ENCODE results near the gene C19orf67.

Gene C19orf67

GRCh38 chr19:14106840-14107239 lies 21.3 kb upstream of the C19orf67 start:
- Histone ChIP-seq H3K27me3 (ENCODE audit: insufficient read depth, poor library complexity, severe bottlenecking) (no peaks in the 10 kb centered on the region), H3K4me3 (replicated peaks; ENCODE audit: insufficient read depth, low read length) (no peak overlapping the region), H3K27ac (replicated peaks) (no peak overlapping the region)
- TF ChIP-seq REST (IDR thresholded peaks at IDR 0.05; ENCODE audit: insufficient replicate concordance, low read depth): no peak
- TF ChIP-seq SPI1 (IDR thresholded peaks at IDR 0.05; ENCODE audit: borderline replicate concordance, low read depth): no peak
- TF ChIP-seq GABPA (IDR thresholded peaks at IDR 0.05; ENCODE audit: low read depth): no peak
- TF ChIP-seq POLR2AphosphoS5 (IDR thresholded peaks at IDR 0.05; ENCODE audit: low read depth): no peak
- TF ChIP-seq CTCF (IDR thresholded peaks at IDR 0.05; ENCODE audit: insufficient read depth, low read length): no peak
- no peak for DNase-seq (ENCODE audit: low read depth in 1 of 2, low spot score in 1 of 2)

GRCh38 chr19:14105680-14106079 lies 20.1 kb upstream of the C19orf67 start:
- TF ChIP-seq POLR2AphosphoS5 (IDR thresholded peaks at IDR 0.05; ENCODE audit: low read depth) (no peak), SPI1 (IDR thresholded peaks at IDR 0.05; ENCODE audit: borderline replicate concordance, low read depth) (no peak), REST (IDR thresholded peaks at IDR 0.05; ENCODE audit: insufficient replicate concordance, low read depth) (no peak), GABPA (IDR thresholded peaks at IDR 0.05; ENCODE audit: low read depth) (no peak), CTCF (IDR thresholded peaks at IDR 0.05; ENCODE audit: insufficient read depth, low read length) (no peak)
- DNase-seq (ENCODE audit: low read depth in 1 of 2, low spot score in 1 of 2): no peak
- no peak overlapping the region for H3K27ac ChIP-seq (replicated peaks)
- H3K4me3 ChIP-seq (replicated peaks; ENCODE audit: insufficient read depth, low read length): no peak overlapping the region
- no peaks in the 10 kb centered on the region for H3K27me3 ChIP-seq (ENCODE audit: insufficient read depth, poor library complexity, severe bottlenecking)

GRCh38 chr19:14103310-14103709 lies 17.7 kb upstream of the C19orf67 start:
- no peak for TF ChIP-seq GABPA (IDR thresholded peaks at IDR 0.05; ENCODE audit: low read depth)
- no peak for TF ChIP-seq REST (IDR thresholded peaks at IDR 0.05; ENCODE audit: insufficient replicate concordance, low read depth)
- no peak for TF ChIP-seq CTCF (IDR thresholded peaks at IDR 0.05; ENCODE audit: insufficient read depth, low read length)
- TF ChIP-seq SPI1 (IDR thresholded peaks at IDR 0.05; ENCODE audit: borderline replicate concordance, low read depth): no peak
- no peak for TF ChIP-seq POLR2AphosphoS5 (IDR thresholded peaks at IDR 0.05; ENCODE audit: low read depth)
- H3K27ac ChIP-seq (replicated peaks): no peak overlapping the region
- no peak for DNase-seq (ENCODE audit: low read depth in 1 of 2, low spot score in 1 of 2)

More at GRCh38 chr19:14103310-14103709, 17.7 kb upstream of the C19orf67 start:
- Histone ChIP-seq H3K27me3 (ENCODE audit: insufficient read depth, poor library complexity, severe bottlenecking) (no peaks in the 10 kb centered on the region), H3K4me3 (replicated peaks; ENCODE audit: insufficient read depth, low read length) (no peak overlapping the region)
